ENCODE measurements around the gene SUGT1.

The SUGT1 gene

DNA sequence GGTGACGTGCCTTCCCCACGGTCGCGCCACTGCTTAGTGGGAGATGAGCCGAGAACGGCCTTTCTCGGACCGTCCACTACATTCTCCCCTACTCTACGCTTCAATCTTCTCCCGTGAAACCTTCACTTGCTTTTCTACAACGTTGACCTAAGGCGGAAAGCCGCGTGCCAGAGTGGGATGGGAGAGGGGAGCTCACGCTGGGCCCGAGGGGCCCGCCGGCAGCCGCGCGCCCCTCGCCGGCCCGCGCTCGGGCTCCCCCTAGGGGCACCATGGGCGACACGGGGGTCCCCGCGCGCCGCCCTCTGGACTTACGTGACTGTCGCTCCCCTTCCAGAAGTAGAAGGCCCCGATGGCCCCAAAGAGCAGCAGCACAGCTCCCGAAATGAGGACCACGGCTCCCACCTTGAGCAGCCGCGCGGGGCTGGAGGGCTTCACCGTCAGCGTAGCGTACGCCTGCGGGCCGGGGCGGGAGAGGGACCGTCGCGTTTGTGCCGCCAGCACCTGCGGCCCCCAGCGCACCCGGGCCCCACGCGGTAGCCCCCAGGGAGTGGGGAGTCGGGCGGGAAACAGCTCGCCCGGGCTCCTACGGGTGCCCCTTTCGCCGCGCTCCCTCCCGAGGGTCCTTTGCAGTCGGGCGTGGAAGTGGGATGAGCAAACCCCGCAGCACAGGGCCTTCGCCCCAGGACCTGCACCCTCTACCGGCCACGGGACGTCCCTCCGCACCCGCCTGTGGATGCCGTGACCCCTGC, 86.3 kb downstream of the SUGT1 start:
- peak; percentile 71 for DNase-seq

DNA sequence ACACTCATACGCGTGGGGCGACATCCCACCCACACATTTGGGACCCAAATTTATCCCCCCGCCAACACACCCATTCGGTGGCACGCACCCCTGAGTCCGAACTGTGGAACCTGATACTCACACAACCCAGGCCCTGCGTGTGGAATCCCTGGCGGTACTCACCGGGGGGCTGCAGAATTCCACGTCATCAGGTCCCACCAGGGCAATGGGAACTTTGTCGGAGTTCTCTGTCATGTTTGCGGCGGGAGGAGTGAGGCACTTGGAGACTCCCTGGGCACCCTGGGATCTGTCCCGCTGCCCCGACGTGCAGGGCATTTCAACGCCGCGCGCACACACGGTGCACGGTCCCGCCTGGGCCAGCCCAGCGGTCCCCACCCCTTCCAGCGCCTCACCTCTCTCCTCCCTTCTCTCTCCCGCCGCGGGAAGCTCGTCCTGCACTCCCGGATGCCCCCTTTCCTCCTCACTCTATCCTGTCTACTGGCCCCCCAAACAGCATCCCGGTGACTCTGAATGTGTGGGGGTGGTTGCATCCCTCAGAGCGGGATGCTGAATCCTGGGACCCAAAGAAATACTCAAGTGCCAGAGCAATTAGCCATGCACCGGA, 86.9 kb downstream of the SUGT1 start, which contains the start of gene CNMD:
TSS of gene CNMD (minus strand) at position 353 of the 604 bp plus-strand sequence. CDS start at position 234, 119 bp downstream.
- DNase-seq = peak; percentile 66

DNA sequence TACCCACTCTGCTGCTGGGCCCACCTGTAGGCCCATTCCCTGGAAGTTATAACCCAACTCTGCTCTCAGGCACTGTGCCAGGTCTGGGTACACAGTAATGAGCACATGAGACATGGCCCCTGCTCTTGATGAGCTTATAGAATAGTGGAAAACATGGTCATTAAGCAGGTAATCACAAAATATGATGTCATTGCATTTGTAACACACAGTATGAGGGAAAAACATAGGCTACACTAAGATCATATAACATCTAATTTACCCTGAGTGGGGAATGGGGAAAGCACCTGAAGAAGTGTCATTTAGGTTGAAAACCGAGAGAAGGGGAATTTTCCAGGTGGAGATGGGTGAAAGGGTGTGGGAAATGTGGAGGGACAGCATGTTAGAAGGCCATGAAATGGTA, 90.9 kb downstream of the SUGT1 start:
- no peak for DNase-seq

- no peak for DNase-seq
These were observed 91.4 kb downstream of the SUGT1 start for GRCh38 chr13:52743988-52744387.

GRCh38 chr13:52744842-52745375, 92.3 kb downstream of the SUGT1 start:
- DNase-seq = no peak

- DNase-seq = no peak
These were observed 93.5 kb downstream of the SUGT1 start for GRCh38 chr13:52746141-52746540.

DNA sequence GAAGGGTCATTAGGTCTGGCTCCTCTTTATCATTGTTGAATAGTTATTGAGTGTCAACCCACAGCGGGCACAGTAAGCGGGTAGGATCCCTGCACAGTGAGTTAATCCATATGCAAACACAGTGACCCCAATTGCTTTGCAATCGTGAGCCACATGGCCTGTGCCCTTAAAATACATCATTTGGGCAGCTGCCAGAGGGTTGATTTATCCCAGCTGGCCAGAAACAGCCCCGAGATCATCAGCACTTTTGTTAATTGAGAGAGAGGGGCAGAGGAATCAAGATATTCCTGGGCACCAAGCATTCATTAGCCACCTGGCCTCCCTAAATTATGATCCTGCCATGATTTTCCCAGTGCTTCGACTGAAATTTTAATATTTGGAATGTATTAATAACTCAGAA, 96.8 kb downstream of the SUGT1 start:
- no peak for DNase-seq

Measured in retina (tissue), 1 donor.